ENCODE measurements around the gene ING4.
A peak's percentile ranks its signal among the peaks of the same experiment; 100 is the strongest.

Gene ING4

GRCh38 chr12:6688543-6688998, 25.7 kb upstream of the ING4 start:
- DNase-seq (ENCODE audit: low read depth in 3 of 3) = no peak

- no peak for DNase-seq (ENCODE audit: low read depth in 3 of 3)
These were observed 22.9 kb upstream of the ING4 start for GRCh38 chr12:6685814-6686213.

DNA sequence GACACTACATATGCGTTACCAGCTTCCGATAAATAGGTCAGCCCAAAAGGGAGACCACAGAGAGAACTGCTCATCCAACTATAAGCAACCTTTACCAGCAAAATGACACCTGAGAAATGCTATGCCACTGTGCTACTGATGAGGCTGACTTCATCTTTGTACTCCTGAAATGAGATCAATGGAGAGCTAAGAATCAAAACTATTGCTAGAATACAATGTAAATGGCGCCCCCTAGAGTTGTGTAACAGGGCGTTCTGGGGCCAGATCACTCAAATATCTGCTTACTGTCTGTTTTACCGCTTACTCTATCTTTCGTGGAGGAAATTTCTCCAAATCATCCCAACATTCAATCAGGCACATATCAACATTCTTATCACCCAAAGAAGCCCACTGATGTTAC, 21.7 kb upstream of the ING4 start:
- DNase-seq (ENCODE audit: low read depth in 3 of 3) = peak in 1 of 3 experiments; percentile 41

DNA sequence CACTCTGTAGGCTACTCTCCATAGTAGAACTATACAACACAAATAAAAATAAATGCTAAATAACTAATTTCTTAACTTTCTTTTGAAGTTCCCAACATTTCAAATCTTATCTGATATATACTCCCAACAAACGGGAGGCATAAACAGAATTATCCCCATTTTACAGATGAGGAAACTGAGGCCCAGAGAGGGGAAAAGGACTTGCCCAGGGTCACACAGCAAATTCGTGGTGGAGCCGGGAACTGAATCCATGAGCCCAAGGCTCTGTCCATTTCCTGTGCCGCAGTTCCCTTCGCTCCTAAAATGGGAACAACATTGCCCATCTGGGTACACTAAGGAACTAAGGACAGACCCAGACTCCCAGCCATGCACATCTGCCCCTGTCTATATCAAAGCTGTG, 14.0 kb upstream of the ING4 start:
- no peak for DNase-seq (ENCODE audit: low read depth in 3 of 3)

- DNase-seq (ENCODE audit: low read depth in 3 of 3) = no peak
These were observed 9.2 kb upstream of the ING4 start for GRCh38 chr12:6672143-6672542.

- DNase-seq (ENCODE audit: low read depth in 3 of 3) = no peak
These were observed 4.8 kb upstream of the ING4 start for GRCh38 chr12:6667559-6668210.

GRCh38 chr12:6666211-6666610, 3.3 kb upstream of the ING4 start:
- DNase-seq (ENCODE audit: low read depth in 3 of 3) = no peak

GRCh38 chr12:6664902-6665301, 2.0 kb upstream of the ING4 start:
- no peak for DNase-seq (ENCODE audit: low read depth in 3 of 3)

DNA sequence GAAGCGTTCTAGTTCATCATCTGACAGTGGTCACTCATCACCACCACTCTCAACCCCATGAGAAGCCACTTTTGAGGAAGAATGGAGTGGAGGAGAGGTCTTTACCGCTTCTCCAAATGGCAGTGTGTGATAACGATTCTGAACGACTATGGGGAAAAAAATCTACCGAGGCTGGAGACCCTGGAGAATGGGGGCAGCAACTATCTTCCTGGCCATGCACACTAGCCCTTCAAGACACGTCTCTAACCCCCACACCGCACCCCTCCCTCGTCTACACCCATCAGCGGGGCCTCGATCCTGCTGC, 365 bp downstream of the ING4 start:
- no peak for DNase-seq (ENCODE audit: low read depth in 3 of 3)

- DNase-seq (ENCODE audit: low read depth in 3 of 3) = no peak
These were observed 8.9 kb downstream of the ING4 start for GRCh38 chr12:6653987-6654386.

DNA sequence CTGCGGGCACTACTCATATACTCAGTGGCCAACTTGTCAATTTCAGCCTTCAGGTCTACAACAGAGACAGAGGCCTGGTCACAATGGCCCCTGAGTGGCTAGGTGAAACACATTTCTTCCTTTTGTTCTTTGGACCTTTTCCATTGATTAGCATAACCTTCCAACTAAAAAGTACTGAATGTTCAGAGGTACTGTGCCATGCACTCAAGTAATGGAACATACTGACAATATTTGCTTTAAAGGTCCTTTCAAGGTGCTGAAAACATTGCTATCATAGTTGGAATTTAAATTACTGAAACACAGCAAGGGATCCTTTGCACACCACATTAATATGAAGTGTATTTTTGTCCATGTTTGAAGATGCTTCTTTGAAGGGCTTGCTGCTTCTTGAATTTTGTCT, 9.6 kb downstream of the ING4 start:
- no peak for DNase-seq (ENCODE audit: low read depth in 3 of 3)

GRCh38 chr12:6652391-6652790, 10.5 kb downstream of the ING4 start:
- no peak for DNase-seq (ENCODE audit: low read depth in 3 of 3)

- DNase-seq (ENCODE audit: low read depth in 3 of 3) = no peak
These were observed 12.1 kb downstream of the ING4 start for GRCh38 chr12:6650832-6651231.

GRCh38 chr12:6647083-6647604, 15.8 kb downstream of the ING4 start, which contains the start of gene ACRBP:
ACRBP (minus strand) TSS chr12:6647432; CDS start chr12:6647366, 66 bp downstream.
- DNase-seq (ENCODE audit: low read depth in 3 of 3) = peak in 1 of 3 experiments; percentile 46

DNA sequence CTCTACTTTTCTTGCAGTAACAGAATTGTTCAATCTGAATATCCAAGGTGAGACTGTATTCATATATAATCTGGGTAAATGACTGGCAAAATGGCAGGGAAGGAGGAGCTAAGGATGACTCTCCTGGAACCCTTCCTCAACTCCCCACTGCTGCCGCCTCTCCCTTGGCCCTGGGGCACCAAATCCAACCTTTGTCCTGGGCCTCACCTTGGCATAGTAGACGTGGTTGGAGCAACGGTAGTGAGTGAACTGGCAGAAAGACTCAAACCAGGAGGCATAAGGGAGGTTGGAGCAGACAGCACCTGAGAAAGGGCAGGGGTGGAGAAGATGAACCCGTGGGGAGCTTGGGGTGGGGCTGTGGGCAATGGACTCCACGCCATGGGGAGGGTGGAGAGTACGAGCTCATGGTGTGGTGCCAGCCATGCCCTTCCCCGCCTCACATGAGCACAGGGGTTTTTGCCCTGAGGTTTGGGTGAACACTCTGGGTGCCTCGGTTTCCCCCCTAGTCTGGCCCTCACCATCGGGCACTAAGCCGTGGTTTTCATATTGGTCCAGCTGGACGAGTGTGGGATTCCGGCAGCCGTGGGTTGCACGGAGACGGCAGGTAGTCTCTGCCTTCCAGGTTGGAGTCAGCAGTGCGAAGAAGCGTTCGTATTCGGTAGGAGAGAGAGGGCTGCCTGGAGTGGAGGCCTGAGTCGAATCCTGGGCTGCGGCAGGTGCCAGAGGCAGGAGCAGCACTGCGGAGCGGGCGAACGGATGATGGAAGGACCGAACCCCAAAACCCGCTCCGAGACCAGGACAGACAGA, 16.4 kb downstream of the ING4 start:
- DNase-seq (ENCODE audit: low read depth in 3 of 3) = no peak

DNA sequence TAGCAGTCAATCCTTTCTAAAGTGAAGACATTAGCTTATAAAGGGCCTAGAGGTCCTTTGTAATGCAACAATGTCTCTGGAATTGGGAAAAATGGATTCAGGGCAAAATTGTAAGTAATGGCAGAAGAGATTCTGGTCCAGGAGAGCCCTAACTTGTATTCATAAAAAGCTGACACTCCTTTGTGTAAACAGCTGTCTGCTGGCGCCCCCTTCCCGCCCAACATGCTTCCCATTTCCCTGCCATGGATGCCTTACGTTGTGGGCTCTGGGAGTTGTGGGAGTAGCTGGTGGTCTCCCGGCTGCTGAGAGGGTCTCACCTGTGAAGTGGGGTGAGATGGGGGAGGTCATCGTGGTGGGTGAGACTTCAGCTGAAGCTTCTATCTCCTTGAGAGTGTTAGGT, 18.0 kb downstream of the ING4 start:
- DNase-seq (ENCODE audit: low read depth in 3 of 3) = no peak

DNA sequence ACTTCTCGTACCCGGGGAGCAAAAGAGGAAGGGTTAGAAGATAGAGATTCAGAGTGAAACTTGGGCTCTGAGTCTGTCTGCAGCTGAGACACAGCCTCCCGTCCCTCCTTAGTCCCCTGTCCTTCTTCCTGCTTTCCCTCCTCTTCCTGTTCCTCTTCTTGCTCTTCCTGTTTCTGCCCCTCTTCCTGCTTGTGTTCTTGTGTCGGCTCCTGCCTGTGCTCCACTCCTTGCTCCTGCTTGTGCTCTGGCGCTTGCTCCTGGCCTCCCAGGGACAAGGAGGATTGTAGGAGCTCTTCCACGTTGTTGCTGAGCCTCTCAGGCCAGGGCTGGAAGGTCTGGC, 18.7 kb downstream of the ING4 start:
- no peak for DNase-seq (ENCODE audit: low read depth in 3 of 3)

DNA sequence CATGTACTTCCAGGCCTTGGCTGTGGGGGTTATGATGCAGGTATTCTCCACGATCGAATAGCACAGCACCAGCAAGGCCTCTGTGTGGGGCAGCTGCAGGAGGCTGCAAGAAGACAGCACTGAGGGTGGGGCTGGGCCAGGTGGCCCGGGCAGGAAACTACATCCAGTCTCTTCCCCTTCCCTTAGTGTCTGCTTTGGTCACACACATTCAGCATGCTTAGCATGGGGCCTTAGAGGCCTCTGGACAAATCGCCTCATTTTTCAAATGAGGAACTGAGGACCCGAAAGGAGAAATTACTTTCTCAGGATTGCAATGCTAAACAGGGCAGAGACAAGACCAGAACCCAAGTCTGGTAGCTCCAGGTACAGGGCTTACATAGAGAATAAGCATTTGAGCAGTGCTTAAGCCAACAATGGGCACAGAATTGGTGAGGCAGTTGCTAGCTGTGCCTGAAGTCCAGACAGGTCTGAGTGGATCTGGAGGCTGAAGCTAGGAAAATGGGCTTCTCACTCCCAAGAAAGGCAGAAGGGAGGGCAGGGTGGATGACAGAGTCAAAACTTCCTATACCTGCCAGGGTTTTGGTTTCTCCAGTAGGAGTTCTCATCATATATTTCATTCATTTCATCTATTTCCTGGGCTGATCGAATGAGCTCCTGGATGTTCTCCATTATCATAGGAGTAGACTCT, 19.2 kb downstream of the ING4 start:
- DNase-seq (ENCODE audit: low read depth in 3 of 3) = no peak

GRCh38 chr12:6641131-6641530, 21.8 kb downstream of the ING4 start:
- no peak for DNase-seq (ENCODE audit: low read depth in 3 of 3)

GRCh38 chr12:6640497-6640896, 22.4 kb downstream of the ING4 start:
- no peak for DNase-seq (ENCODE audit: low read depth in 3 of 3)

- DNase-seq (ENCODE audit: low read depth in 3 of 3) = no peak
These were observed 23.6 kb downstream of the ING4 start for GRCh38 chr12:6639151-6639801.

DNA sequence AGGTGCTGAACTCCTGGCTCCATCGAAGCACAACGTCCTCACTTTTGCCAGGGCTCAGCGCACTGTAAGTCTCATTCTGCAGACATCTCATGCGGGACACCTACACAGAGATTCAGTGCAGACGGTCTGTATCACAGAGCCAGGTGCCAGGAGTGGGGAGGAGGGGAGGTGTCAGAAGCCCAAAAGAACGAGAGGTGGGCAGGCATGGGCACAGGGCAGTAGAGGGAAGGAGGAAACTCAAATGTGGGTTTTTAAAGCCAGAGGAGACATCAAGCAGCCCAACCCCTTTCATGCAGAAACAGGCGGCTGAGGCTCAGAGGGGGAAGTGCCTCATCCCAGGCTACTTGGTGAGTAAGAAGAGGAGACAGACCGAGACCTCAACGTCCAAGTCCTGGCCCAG, 24.6 kb downstream of the ING4 start:
- no peak for DNase-seq (ENCODE audit: low read depth in 3 of 3)
